ENCODE measurements around the gene ACAD11. TPM values are rescaled to one million over a fixed set of nuclear protein-coding genes. Genes with fewer than 3 reads are reported as not detected.
"Not testable (repeated sequence)": the region's sequence is repeated elsewhere in the genome, so short reads cannot be mapped to it uniquely, and the experiment has no call there.

ACAD11 gene
- total RNA-seq, 5 donors from 2014 or later (not counting 1 experiment from before 2014, with no cell fraction given): 25.1 to 35.2 (median 32.2) TPM

- CTCF ChIA-PET; H3K27ac Mint-ChIP-seq; H3K4me3 Mint-ChIP-seq; H3K9me3 ChIP-seq; H3K27me3 Mint-ChIP-seq; H3K4me1 ChIP-seq (ENCODE audit: control insufficient read depth in 1 of 2, extremely low read depth in 1 of 2, insufficient read depth in 2 of 2, low read length in 2 of 2); DNase-seq; H3K27ac ChIP-seq (ENCODE audit: low read length); H3K9me3 Mint-ChIP-seq; ATAC-seq (replicated peaks in 1 of 4); H3K4me3 ChIP-seq (ENCODE audit: control insufficient read depth in 1 of 2, extremely low read depth in 1 of 2, low read length in 1 of 2); H3K27me3 ChIP-seq (replicated peaks in 1 of 2; ENCODE audit: control insufficient read depth in 2 of 2, extremely low read depth in 1 of 2, insufficient read depth in 2 of 2, low read length in 1 of 2); H3K4me1 Mint-ChIP-seq: not testable (repeated sequence)
- POLR2A ChIA-PET: interaction anchor here in 1 of 2 donors (0.6 kb wide), 1 partner anchor 46 kb away, joined by 5 read pairs; no protein-coding TSS in a partner anchor
- peaks cover 0 to 17% of the 10 kb centered on the region in 2 donors for H3K36me3 ChIP-seq (ENCODE audit: control insufficient read depth in 2 of 2, extremely low read depth in 1 of 2, insufficient read depth in 1 of 2, low read length in 1 of 2)
- peaks cover 60% of the 10 kb centered on the region for H3K36me3 Mint-ChIP-seq
- WGBS (ENCODE audit: insufficient coverage): 100% methylated on average over 1 of the region's 3 CpGs
Measured at GRCh38 chr3:132615301-132615700, 44.3 kb downstream of the ACAD11 start.

- H3K27me3 ChIP-seq (replicated peaks in 1 of 2; ENCODE audit: control insufficient read depth in 2 of 2, extremely low read depth in 1 of 2, insufficient read depth in 2 of 2, low read length in 1 of 2); H3K27me3 Mint-ChIP-seq; POLR2A ChIA-PET; H3K27ac Mint-ChIP-seq; H3K27ac ChIP-seq (ENCODE audit: low read length); H3K9me3 ChIP-seq; H3K4me3 ChIP-seq (ENCODE audit: control insufficient read depth in 1 of 2, extremely low read depth in 1 of 2, low read length in 1 of 2); H3K4me3 Mint-ChIP-seq; ATAC-seq (replicated peaks in 1 of 4); DNase-seq; CTCF ChIA-PET; H3K4me1 ChIP-seq (ENCODE audit: control insufficient read depth in 1 of 2, extremely low read depth in 1 of 2, insufficient read depth in 2 of 2, low read length in 2 of 2): not testable (repeated sequence)
- H3K36me3 ChIP-seq (ENCODE audit: control insufficient read depth in 2 of 2, extremely low read depth in 1 of 2, insufficient read depth in 1 of 2, low read length in 1 of 2): peaks cover 0 to 12% of the 10 kb centered on the region in 2 donors
- 96% methylated on average over 6 of the region's 8 CpGs for WGBS (ENCODE audit: insufficient coverage)
- Mint-ChIP-seq H3K36me3 (peaks cover 81% of the 10 kb centered on the region), H3K9me3 (peaks cover 2 to 11% (median 7%) of the 10 kb centered on the region in 3 donors), H3K4me1 (peaks cover 0 to 21% (median 0%) of the 10 kb centered on the region in 3 donors)
Measured at GRCh38 chr3:132606620-132607019, 53.0 kb downstream of the ACAD11 start.

- WGBS (ENCODE audit: insufficient coverage): no CpG with 5 or more reads among the region's 1 CpG
- Mint-ChIP-seq H3K4me3 (no peak overlapping the region), H3K27ac (no peak overlapping the region), H3K36me3 (peaks cover 77% of the 10 kb centered on the region), H3K4me1 (peaks cover 0 to 21% (median 0%) of the 10 kb centered on the region in 3 donors), H3K9me3 (peaks cover 2 to 11% (median 7%) of the 10 kb centered on the region in 3 donors), H3K27me3 (no peaks in the 10 kb centered on the region)
- H3K4me1 ChIP-seq (ENCODE audit: control insufficient read depth in 1 of 2, extremely low read depth in 1 of 2, insufficient read depth in 2 of 2, low read length in 2 of 2): no peaks in the 10 kb centered on the region
- CTCF ChIA-PET: no interaction called here
- no peak for ATAC-seq (replicated peaks in 1 of 4)
- no peak for DNase-seq
- POLR2A ChIA-PET: no interaction called here
- H3K27me3 ChIP-seq (replicated peaks in 1 of 2; ENCODE audit: control insufficient read depth in 2 of 2, extremely low read depth in 1 of 2, insufficient read depth in 2 of 2, low read length in 1 of 2): no peaks in the 10 kb centered on the region
- H3K36me3 ChIP-seq (ENCODE audit: control insufficient read depth in 2 of 2, extremely low read depth in 1 of 2, insufficient read depth in 1 of 2, low read length in 1 of 2): peaks cover 0 to 12% of the 10 kb centered on the region in 2 donors
- no peak overlapping the region for H3K4me3 ChIP-seq (ENCODE audit: control insufficient read depth in 1 of 2, extremely low read depth in 1 of 2, low read length in 1 of 2)
- H3K9me3 ChIP-seq: no peaks in the 10 kb centered on the region
- no peak overlapping the region for H3K27ac ChIP-seq (ENCODE audit: low read length)
Measured at GRCh38 chr3:132606085-132606484, 53.5 kb downstream of the ACAD11 start.

GRCh38 chr3:132605374-132605792 is 54.2 kb downstream of the ACAD11 start:
- H3K27ac ChIP-seq (ENCODE audit: low read length): no peak overlapping the region
- H3K9me3 Mint-ChIP-seq: peaks cover 2 to 11% (median 7%) of the 10 kb centered on the region in 3 donors
- peaks cover 0 to 12% of the 10 kb centered on the region in 2 donors for H3K36me3 ChIP-seq (ENCODE audit: control insufficient read depth in 2 of 2, extremely low read depth in 1 of 2, insufficient read depth in 1 of 2, low read length in 1 of 2)
- ChIA-PET CTCF (no interaction called here), POLR2A (no interaction called here)
- H3K9me3 ChIP-seq: no peaks in the 10 kb centered on the region
- ATAC-seq (replicated peaks in 1 of 4): no peak
- peaks cover 71% of the 10 kb centered on the region for H3K36me3 Mint-ChIP-seq
- no peaks in the 10 kb centered on the region for H3K27me3 Mint-ChIP-seq
- no peaks in the 10 kb centered on the region for H3K27me3 ChIP-seq (replicated peaks in 1 of 2; ENCODE audit: control insufficient read depth in 2 of 2, extremely low read depth in 1 of 2, insufficient read depth in 2 of 2, low read length in 1 of 2)
- H3K4me3 Mint-ChIP-seq: no peak overlapping the region
- no peak overlapping the region for H3K27ac Mint-ChIP-seq
- H3K4me1 ChIP-seq (ENCODE audit: control insufficient read depth in 1 of 2, extremely low read depth in 1 of 2, insufficient read depth in 2 of 2, low read length in 2 of 2): no peaks in the 10 kb centered on the region
- DNase-seq: no peak
- H3K4me3 ChIP-seq (ENCODE audit: control insufficient read depth in 1 of 2, extremely low read depth in 1 of 2, low read length in 1 of 2): no peak overlapping the region
- WGBS (ENCODE audit: insufficient coverage): 100% methylated on average over 2 of the region's 2 CpGs
- H3K4me1 Mint-ChIP-seq: peaks cover 0 to 21% (median 0%) of the 10 kb centered on the region in 3 donors

- H3K36me3 ChIP-seq (ENCODE audit: control insufficient read depth in 2 of 2, extremely low read depth in 1 of 2, insufficient read depth in 1 of 2, low read length in 1 of 2): peaks cover 4 to 24% of the 10 kb centered on the region in 2 donors
- H3K27ac ChIP-seq (ENCODE audit: low read length); H3K9me3 Mint-ChIP-seq; CTCF ChIA-PET; H3K4me3 ChIP-seq (ENCODE audit: control insufficient read depth in 1 of 2, extremely low read depth in 1 of 2, low read length in 1 of 2); H3K9me3 ChIP-seq; H3K27me3 Mint-ChIP-seq; DNase-seq; H3K4me1 ChIP-seq (ENCODE audit: control insufficient read depth in 1 of 2, extremely low read depth in 1 of 2, insufficient read depth in 2 of 2, low read length in 2 of 2); H3K27ac Mint-ChIP-seq; POLR2A ChIA-PET; H3K27me3 ChIP-seq (replicated peaks in 1 of 2; ENCODE audit: control insufficient read depth in 2 of 2, extremely low read depth in 1 of 2, insufficient read depth in 2 of 2, low read length in 1 of 2); H3K4me1 Mint-ChIP-seq; H3K4me3 Mint-ChIP-seq; ATAC-seq (replicated peaks in 1 of 4): not testable (repeated sequence)
- peaks cover 55% of the 10 kb centered on the region for H3K36me3 Mint-ChIP-seq
- no CpG with 5 or more reads among the region's 1 CpG for WGBS (ENCODE audit: insufficient coverage)
Measured at GRCh38 chr3:132600614-132601013, 59.0 kb downstream of the ACAD11 start.

- Histone ChIP-seq H3K4me3 (ENCODE audit: control insufficient read depth in 1 of 2, extremely low read depth in 1 of 2, low read length in 1 of 2) (no peak overlapping the region), H3K27me3 (replicated peaks in 1 of 2; ENCODE audit: control insufficient read depth in 2 of 2, extremely low read depth in 1 of 2, insufficient read depth in 2 of 2, low read length in 1 of 2) (no peaks in the 10 kb centered on the region), H3K9me3 (no peaks in the 10 kb centered on the region), H3K27ac (ENCODE audit: low read length) (no peak overlapping the region), H3K4me1 (ENCODE audit: control insufficient read depth in 1 of 2, extremely low read depth in 1 of 2, insufficient read depth in 2 of 2, low read length in 2 of 2) (no peaks in the 10 kb centered on the region), H3K36me3 (ENCODE audit: control insufficient read depth in 2 of 2, extremely low read depth in 1 of 2, insufficient read depth in 1 of 2, low read length in 1 of 2) (peaks cover 4 to 22% of the 10 kb centered on the region in 2 donors)
- POLR2A ChIA-PET: no interaction called here
- Mint-ChIP-seq H3K27ac (no peak overlapping the region), H3K36me3 (peaks cover 59% of the 10 kb centered on the region), H3K9me3 (no peaks in the 10 kb centered on the region), H3K4me3 (no peak overlapping the region), H3K4me1 (no peaks in the 10 kb centered on the region), H3K27me3 (no peaks in the 10 kb centered on the region)
- DNase-seq (no peak), ATAC-seq (replicated peaks in 1 of 4) (no peak)
- CTCF ChIA-PET: no interaction called here
- 100% methylated on average over 1 of the region's 3 CpGs for WGBS (ENCODE audit: insufficient coverage)
Measured at GRCh38 chr3:132598181-132598580, 61.4 kb downstream of the ACAD11 start.

- WGBS (ENCODE audit: insufficient coverage): no CpG with 5 or more reads among the region's 2 CpGs
- Mint-ChIP-seq H3K27me3 (no peaks in the 10 kb centered on the region), H3K27ac (no peak overlapping the region), H3K4me3 (no peak overlapping the region), H3K4me1 (no peaks in the 10 kb centered on the region), H3K36me3 (peaks cover 55% of the 10 kb centered on the region), H3K9me3 (no peaks in the 10 kb centered on the region)
- Histone ChIP-seq H3K9me3 (no peaks in the 10 kb centered on the region), H3K27ac (ENCODE audit: low read length) (no peak overlapping the region), H3K27me3 (replicated peaks in 1 of 2; ENCODE audit: control insufficient read depth in 2 of 2, extremely low read depth in 1 of 2, insufficient read depth in 2 of 2, low read length in 1 of 2) (no peaks in the 10 kb centered on the region), H3K36me3 (ENCODE audit: control insufficient read depth in 2 of 2, extremely low read depth in 1 of 2, insufficient read depth in 1 of 2, low read length in 1 of 2) (peaks cover 4 to 18% of the 10 kb centered on the region in 2 donors), H3K4me3 (ENCODE audit: control insufficient read depth in 1 of 2, extremely low read depth in 1 of 2, low read length in 1 of 2) (no peak overlapping the region), H3K4me1 (ENCODE audit: control insufficient read depth in 1 of 2, extremely low read depth in 1 of 2, insufficient read depth in 2 of 2, low read length in 2 of 2) (no peaks in the 10 kb centered on the region)
- POLR2A ChIA-PET: interaction anchor here in 1 of 2 donors (0.7 kb wide), 1 partner anchor 69 kb away, joined by 7 read pairs; no protein-coding TSS in a partner anchor
- ATAC-seq (replicated peaks in 1 of 4) (no peak), DNase-seq (no peak)
- CTCF ChIA-PET: no interaction called here
Measured at GRCh38 chr3:132597660-132598059, 61.9 kb downstream of the ACAD11 start.

Measured in T-cell (primary cell).